GM18499 (cell line): Measurements from ENCODE around the gene ZSCAN20.

Experiments
- ATAC-seq: cut with Tn5 transposase; IDR thresholded peaks from one replicate; pipeline ENCODE4 v1.9.1; 2021; ENCODE audit warnings: moderate number of reproducible peaks; ENCODE audit not compliant: insufficient read depth, unreplicated experiment

The ZSCAN20 gene

DNA sequence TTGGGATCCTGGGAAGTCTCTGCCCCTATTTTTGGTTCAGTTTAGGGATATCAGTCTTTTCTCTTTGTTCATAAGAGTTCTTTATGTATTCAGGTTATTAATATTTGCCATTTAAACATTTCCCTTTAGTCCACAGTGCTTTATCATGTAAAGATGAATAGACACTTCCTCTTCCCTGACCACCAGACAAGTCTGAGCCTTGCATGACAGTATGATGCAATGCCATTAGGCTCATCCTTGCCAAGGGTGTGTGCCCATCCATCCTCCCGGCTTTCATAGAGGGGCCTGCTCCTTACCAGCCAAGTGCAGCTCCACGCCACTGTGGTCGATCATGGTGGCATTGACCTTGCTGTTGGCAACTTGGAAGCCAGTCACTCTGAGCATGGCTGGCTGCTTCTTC is 52.1 kb downstream of the ZSCAN20 start:
- ATAC-seq = no peak

DNA sequence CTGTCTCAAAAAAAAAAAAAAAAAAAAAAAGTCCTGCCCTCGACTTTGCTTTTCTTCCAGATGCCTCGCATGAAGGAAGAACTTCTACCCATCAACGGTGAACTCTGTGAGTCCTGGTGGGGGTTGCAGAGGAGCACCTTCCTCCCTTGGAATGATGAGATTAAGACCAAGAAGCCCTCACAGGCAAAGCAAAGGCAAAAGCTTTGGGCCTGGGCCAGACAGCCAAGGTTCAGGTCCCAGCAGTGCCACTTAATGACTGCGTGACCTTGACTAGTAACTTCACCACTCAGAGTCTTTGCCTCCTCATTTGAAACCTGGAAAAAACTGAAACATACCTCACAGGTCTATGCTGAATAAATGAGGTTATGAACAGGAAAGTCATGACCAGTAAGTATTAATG is 55.5 kb downstream of the ZSCAN20 start:
- ATAC-seq = no peak

DNA sequence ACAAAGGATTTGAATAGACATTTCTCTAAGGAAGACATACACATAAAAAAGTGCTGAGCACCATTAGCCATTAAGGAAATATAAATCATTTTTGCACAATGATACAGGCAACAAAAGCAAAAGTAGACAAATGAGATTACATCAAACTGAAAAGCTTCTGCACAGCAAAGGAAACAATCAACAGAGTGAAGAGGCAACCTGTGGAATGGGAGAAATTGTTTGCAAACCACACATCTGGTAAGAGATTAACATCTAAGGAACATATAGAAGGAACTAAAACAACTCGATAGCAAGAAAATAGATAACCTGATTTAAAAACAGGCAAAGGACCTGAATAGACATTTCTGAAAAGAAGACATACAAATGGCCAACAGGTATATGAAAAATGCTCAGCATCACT is 57.5 kb downstream of the ZSCAN20 start:
- ATAC-seq = no peak

- no peak for ATAC-seq
These were observed 59.8 kb downstream of the ZSCAN20 start for GRCh38 chr1:33532250-33532649.

DNA sequence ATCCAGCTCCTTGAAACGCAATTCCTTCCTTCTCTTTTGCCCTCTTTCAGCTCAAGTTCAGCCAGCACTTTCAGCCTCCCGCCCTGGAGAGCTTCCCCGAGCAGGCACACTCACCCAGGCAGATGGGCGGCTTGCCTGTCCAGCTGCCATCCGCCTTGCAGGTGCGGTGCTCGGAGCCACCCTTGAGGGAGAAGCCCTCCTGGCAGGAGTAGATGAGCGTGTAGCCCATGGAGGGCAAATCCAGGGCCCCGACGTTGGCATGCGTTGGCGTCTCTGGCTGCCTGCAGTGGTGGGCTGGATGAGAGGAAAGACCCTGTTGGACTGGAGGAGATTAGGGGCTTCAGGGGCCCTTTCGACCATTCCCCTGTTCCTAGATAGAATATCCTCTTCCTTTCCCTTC is 60.5 kb downstream of the ZSCAN20 start:
- no peak for ATAC-seq

- no peak for ATAC-seq
These were observed 62.9 kb downstream of the ZSCAN20 start for GRCh38 chr1:33535334-33535733.

DNA sequence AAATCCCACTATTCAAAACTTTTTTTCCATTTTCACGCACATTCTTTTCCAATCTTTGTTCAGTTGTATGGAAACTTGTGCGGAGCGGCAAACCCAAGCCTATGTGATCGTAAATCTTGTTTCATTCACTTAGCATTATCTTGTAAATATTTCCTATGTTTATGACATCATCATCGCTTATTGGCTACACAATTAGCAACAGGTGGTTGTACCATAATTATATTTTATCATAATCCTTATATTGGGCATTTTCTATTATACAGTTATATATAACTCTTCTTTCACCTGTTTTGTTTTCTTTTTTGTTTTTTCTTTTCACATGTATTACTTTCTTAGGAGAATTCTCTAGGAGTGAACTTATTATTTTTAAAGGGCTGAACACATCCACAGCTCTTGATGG is 65.4 kb downstream of the ZSCAN20 start:
- no peak for ATAC-seq

DNA sequence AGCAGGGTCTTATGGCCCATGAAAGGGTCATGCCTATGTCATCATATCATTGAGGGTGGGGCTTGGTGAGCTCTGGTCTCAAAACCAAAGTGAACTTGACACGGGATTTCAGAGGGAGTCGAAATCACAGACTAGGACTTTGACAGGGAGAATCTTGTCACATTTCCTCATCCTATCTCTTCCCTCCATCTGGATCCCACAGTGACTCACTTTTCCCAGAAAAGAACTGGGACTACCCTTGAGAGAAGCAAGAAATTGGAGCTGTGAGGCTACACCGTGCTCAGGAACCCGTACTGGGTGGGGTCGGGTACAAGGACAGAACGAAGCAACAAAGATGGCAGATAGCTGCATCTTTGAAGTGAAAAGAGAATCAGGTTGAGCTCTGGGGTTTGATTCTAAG is 69.5 kb downstream of the ZSCAN20 start:
- ATAC-seq = no peak
